ENCODE results near the gene CAPN5. TPM values are rescaled to one million over a fixed set of nuclear protein-coding genes. Genes with fewer than 3 reads are reported as not detected.

Gene CAPN5
- total and polyA plus RNA-seq, 2 of the 13 experiments (the other 11 are each of a cell fraction or from before 2014, with no cell fraction given), result 0.27 to 1.2 TPM

GRCh38 chr11:77095551-77096490 lies 29.1 kb downstream of the CAPN5 start (continued):
- TF ChIP-seq HMGXB3 (CRISPR knock-in tag; IDR thresholded peaks at IDR 0.05; ENCODE audit: borderline replicate concordance) (no peak), TFDP1 (CRISPR knock-in tag; IDR thresholded peaks at IDR 0.05; ENCODE audit: borderline replicate concordance) (0 out of 2 replicates have a peak, but pooled peaks have one; percentile 16), ZNF609 (CRISPR knock-in tag; IDR thresholded peaks at IDR 0.05; ENCODE audit: borderline replicate concordance) (peak; percentile 65; the same call in 1 of the 2 replicates), TFAP4 (IDR thresholded peaks at IDR 0.05; ENCODE audit: borderline replicate concordance, low read depth) (peak; percentile 24; the same call in 1 of the 2 replicates), MZF1 (CRISPR knock-in tag; IDR thresholded peaks at IDR 0.05; ENCODE audit: borderline replicate concordance) (no peak), ZNF121 (CRISPR knock-in tag; IDR thresholded peaks at IDR 0.05) (peak; percentile 57; the same call in 1 of the 2 replicates), CC2D1A (CRISPR knock-in tag; IDR thresholded peaks at IDR 0.05) (no peak), DMAP1 (CRISPR knock-in tag; IDR thresholded peaks at IDR 0.05) (peak; percentile 2; the same call in 1 of the 2 replicates), REPIN1 (CRISPR knock-in tag; IDR thresholded peaks at IDR 0.05; ENCODE audit: borderline replicate concordance, low read depth) (peak; percentile 62), HMGXB4 (CRISPR knock-in tag; IDR thresholded peaks at IDR 0.05; ENCODE audit: borderline replicate concordance in 1 of 2, low read depth in 1 of 2) (peak; percentile 30 to 37; a peak in 2 of 4 replicates), JUN (CRISPR knock-in tag; IDR thresholded peaks at IDR 0.05) (no peak), ZNF781 (CRISPR knock-in tag; IDR thresholded peaks at IDR 0.05; ENCODE audit: borderline replicate concordance, not compliant biosample characterization) (peak; percentile 47), ZNF550 (CRISPR knock-in tag; IDR thresholded peaks at IDR 0.05; ENCODE audit: borderline replicate concordance) (no peak)

All from HepG2 (cell line).